GM18951 (cell line): ENCODE data around the gene TPI1.

Experiments used
- POLR2A ChIP-seq: IDR thresholded peaks from 4 replicates; pipeline ENCODE4 v1.6.1; 2011; ENCODE audit warnings: mild to moderate bottlenecking; ENCODE audit not compliant: insufficient read length, insufficient read depth; ENCODE audit errors: extremely low read depth
- in situ Hi-C: fragments of 300-500 bp; cut with MboI; formaldehyde crosslinking; loops from one replicate; pipeline ENCODE4 v1.12.0; 2022; ENCODE audit warnings: low sequenced_read_pairs, mixed read lengths, inconsistent platforms; ENCODE audit not compliant: unreplicated experiment

Gene TPI1

GRCh38 chr12:6867413-6868210 lies at the start of gene TPI1:
Gene TPI1 (plus strand): TSS chr12:6867531. CDS start chr12:6867567, 36 bp downstream.
- in situ Hi-C loops = no loop called here
- peak; percentile 99 for TF ChIP-seq POLR2A

GRCh38 chr12:6817662-6818157 lies 49.6 kb upstream of the TPI1 start:
- in situ Hi-C loops = no loop called here
- TF ChIP-seq POLR2A = no peak

GRCh38 chr12:6818222-6818621 lies 49.1 kb upstream of the TPI1 start:
- no peak for TF ChIP-seq POLR2A
- in situ Hi-C loops = no loop called here

GRCh38 chr12:6818645-6819044 lies 48.7 kb upstream of the TPI1 start:
- no peak for TF ChIP-seq POLR2A
- in situ Hi-C loops = no loop called here

GRCh38 chr12:6819106-6820030 lies 48.0 kb upstream of the TPI1 start:
- in situ Hi-C loops = no loop called here
- TF ChIP-seq POLR2A = no peak

- TF ChIP-seq POLR2A = no peak
- in situ Hi-C loops = no loop called here
Measured at GRCh38 chr12:6820166-6820565, 47.2 kb upstream of the TPI1 start.

GRCh38 chr12:6821591-6822425 lies 45.5 kb upstream of the TPI1 start, which contains the start of gene GPR162:
Gene GPR162 (plus strand): TSS chr12:6821821. CDS start chr12:6823899, 2,078 bp downstream.
- in situ Hi-C loops = no loop called here
- TF ChIP-seq POLR2A = no peak

GRCh38 chr12:6822426-6823135 lies 44.8 kb upstream of the TPI1 start:
- in situ Hi-C loops = no loop called here
- no peak for TF ChIP-seq POLR2A

- in situ Hi-C loops = no loop called here
- TF ChIP-seq POLR2A = no peak
Measured at GRCh38 chr12:6823182-6824084, 43.9 kb upstream of the TPI1 start.

- TF ChIP-seq POLR2A = no peak
- in situ Hi-C loops = no loop called here
Measured at GRCh38 chr12:6824085-6824775, 43.1 kb upstream of the TPI1 start.

- in situ Hi-C loops = no loop called here
- no peak for TF ChIP-seq POLR2A
Measured at GRCh38 chr12:6824901-6825381, 42.4 kb upstream of the TPI1 start.
